Rectal smooth muscle tissue (tissue), 1 donor: ENCODE data around the gene SMARCD1.

ENCODE experiments used
- H3K27ac ChIP-seq: one replicate; pipeline ENCODE4 v1.7.0; 2013; ENCODE audit warnings: low read depth, low read length, inconsistent platforms
- H3K27me3 ChIP-seq: one replicate; pipeline ENCODE4 v1.7.0; 2013; ENCODE audit warnings: low read length; ENCODE audit not compliant: control insufficient read depth, insufficient read depth
- H3K36me3 ChIP-seq: one replicate; pipeline ENCODE4 v1.7.0; 2013; ENCODE audit warnings: low read length; ENCODE audit not compliant: control insufficient read depth, insufficient read depth
- H3K4me1 ChIP-seq: one replicate; pipeline ENCODE4 v1.7.0; 2013; ENCODE audit warnings: low read length; ENCODE audit not compliant: control insufficient read depth, insufficient read depth
- H3K4me3 ChIP-seq: one replicate; pipeline ENCODE4 v1.7.0; 2013; ENCODE audit warnings: low read length
- H3K9ac ChIP-seq: one replicate; pipeline ENCODE4 v1.7.0; 2013; ENCODE audit warnings: low read length

Gene SMARCD1

DNA sequence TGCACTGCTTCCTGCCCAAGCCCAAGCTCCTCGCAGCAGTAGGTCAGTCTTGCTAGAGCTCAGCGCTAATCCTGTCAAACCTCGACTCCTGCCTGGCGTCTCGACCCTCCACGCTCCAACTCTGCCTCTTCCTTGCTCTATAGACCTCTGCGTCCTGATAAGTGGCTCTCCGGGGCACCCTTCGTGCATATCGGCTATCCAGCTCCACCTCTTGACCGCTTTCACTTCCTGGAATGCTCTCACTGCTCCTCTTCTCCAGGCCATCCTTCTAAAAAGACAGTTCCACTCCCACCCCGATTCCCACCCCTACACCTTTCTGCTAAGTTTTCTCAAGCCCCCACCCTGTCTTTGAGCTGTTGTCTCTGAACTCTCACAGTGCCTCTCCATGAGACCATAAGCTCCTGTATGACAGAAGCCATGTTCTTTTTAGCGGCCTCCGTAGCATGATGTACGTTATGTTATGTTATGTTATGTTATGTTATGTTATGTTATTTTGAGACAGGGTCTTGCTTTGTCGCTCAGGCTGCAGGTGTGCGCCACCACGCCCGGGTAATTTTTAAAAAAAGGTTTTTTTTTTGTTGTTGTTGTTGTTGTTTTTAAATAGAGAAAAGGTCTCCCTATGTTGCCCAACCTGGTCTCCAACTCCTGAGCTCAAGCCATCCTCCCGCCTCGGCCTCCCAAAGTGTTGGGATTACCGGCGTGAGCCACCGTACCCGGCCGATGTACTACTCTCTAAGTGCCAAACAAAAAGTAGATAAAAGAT lies 27.5 kb downstream of the SMARCD1 start:
- Histone ChIP-seq H3K4me1 (peaks cover 8% of the 10 kb centered on the region), H3K36me3 (peaks cover 2% of the 10 kb centered on the region), H3K27ac (peak overlapping the region; percentile 95), H3K9ac (peak overlapping the region; percentile 89), H3K27me3 (no peaks in the 10 kb centered on the region), H3K4me3 (peak overlapping the region; percentile 94)

DNA sequence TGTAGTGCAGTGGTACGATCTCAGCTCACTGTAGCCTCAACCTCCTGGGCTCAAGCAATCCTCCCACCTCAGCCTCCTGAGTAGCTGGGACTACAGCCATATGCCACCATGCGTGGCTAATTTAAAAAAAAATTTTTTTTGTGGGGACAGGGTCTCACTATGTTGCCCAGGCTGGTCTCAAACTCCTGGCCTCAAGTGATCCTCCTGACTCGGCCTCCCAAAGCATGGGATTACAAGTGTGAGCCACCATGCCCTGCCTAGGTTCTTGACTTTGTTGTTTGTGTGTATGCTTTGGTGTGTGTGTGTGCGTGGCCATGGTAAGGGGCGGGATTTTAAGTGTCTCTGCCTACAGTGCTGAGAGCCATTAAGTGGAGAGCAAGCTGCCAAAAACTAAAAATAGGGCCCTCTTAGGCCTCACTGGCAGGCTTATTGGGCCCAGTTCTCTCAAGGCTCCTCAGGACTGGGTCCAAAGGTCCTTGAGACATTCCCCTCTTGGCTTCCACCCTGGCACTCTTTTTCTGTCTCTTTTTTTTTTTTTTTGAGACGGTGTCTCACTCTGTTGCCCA lies 32.0 kb downstream of the SMARCD1 start:
- peak overlapping the region; percentile 27 for H3K4me3 ChIP-seq
- H3K4me1 ChIP-seq, result peaks cover 8% of the 10 kb centered on the region
- H3K9ac ChIP-seq, result no peak overlapping the region
- H3K36me3 ChIP-seq, result peaks cover 17% of the 10 kb centered on the region
- no peaks in the 10 kb centered on the region for H3K27me3 ChIP-seq
- H3K27ac ChIP-seq, result peak overlapping the region; percentile 8

DNA sequence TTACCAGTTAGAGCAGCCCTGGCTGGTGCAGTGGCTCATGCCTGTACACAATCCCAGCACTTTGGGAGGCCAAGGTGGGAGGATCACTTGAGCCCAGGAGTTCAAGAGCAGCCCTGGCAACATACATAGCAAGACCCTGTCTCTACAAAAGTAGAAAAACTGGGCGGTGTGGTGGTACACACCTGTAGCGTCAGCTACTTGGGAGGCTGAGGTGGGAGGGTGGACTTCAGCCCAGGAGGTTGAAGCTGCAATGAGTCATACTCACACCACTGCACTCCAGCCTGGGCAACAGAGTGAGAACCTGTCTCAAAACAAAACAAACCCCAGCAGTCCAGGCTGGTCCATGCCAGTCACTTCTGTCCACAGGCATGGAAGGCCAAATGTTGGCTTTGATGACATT lies 34.2 kb downstream of the SMARCD1 start:
- no peak overlapping the region for H3K9ac ChIP-seq
- no peak overlapping the region for H3K27ac ChIP-seq
- peaks cover 5% of the 10 kb centered on the region for H3K4me1 ChIP-seq
- peaks cover 21% of the 10 kb centered on the region for H3K36me3 ChIP-seq
- H3K27me3 ChIP-seq, result no peaks in the 10 kb centered on the region
- no peak overlapping the region for H3K4me3 ChIP-seq

DNA sequence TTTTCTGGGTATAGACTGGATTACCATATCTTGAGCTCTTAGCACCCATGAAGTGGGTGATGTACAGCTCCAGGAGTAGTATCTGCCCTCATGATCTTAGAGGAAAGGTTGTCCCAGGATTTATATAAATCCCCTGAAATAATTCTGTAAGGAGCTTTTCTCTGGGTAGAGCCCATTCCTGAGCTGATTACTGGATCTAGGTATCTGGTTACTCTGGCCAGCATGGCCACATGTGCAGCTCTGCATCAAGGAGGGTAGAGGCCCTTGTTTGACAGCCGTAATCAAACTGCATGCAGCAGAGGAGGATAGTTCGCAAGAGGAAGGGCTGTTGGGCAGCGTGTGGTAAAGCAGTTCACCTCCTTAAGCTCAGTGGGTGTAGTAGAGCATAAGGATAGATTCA lies 35.4 kb downstream of the SMARCD1 start:
- Histone ChIP-seq H3K4me3 (no peak overlapping the region), H3K36me3 (peaks cover 21% of the 10 kb centered on the region), H3K27me3 (no peaks in the 10 kb centered on the region), H3K27ac (no peak overlapping the region), H3K9ac (no peak overlapping the region), H3K4me1 (peaks cover 5% of the 10 kb centered on the region)

DNA sequence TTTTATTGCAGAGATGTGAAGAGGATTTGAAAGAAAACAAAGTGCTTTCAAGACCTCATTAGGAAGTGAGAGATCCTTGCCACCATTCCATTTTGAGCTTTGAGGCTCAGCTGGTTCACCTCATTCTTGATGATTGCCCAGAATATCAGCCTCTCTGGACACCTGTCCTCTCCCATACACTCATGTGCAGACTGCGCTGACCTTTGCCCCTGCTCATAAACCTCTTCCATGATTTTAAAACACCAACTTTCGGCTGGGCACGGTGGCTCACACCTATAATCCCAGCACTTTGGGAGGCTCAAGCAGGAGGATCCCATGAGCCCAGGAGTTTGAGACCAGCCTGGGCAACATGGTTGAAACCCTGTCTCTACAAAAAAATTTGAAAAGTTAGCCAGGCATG lies 35.8 kb downstream of the SMARCD1 start:
- Histone ChIP-seq H3K4me3 (no peak overlapping the region), H3K36me3 (peaks cover 21% of the 10 kb centered on the region), H3K4me1 (peaks cover 5% of the 10 kb centered on the region), H3K9ac (no peak overlapping the region), H3K27me3 (no peaks in the 10 kb centered on the region), H3K27ac (no peak overlapping the region)

DNA sequence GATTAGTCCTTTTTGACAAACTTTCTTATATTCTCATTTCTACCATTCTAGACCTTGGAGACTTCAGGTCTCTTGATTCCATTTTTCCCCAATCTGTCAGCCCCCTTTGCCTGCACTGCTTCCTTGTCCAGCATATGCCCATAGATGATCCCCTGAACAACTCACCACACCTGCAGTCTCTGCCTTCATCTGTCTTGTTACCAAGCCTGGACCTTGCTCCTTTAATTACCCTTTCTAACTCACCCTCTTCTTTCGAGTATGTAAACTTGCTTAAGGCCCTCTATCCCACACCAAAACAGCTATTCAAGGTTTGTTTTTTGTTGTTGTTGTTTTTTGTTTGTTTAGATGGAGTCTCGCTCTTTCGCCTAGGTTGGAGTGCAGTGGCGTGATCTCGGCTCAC lies 36.5 kb downstream of the SMARCD1 start:
- Histone ChIP-seq H3K4me1 (peaks cover 4% of the 10 kb centered on the region), H3K27ac (no peak overlapping the region), H3K9ac (no peak overlapping the region), H3K4me3 (no peak overlapping the region), H3K36me3 (peaks cover 21% of the 10 kb centered on the region), H3K27me3 (no peaks in the 10 kb centered on the region)

DNA sequence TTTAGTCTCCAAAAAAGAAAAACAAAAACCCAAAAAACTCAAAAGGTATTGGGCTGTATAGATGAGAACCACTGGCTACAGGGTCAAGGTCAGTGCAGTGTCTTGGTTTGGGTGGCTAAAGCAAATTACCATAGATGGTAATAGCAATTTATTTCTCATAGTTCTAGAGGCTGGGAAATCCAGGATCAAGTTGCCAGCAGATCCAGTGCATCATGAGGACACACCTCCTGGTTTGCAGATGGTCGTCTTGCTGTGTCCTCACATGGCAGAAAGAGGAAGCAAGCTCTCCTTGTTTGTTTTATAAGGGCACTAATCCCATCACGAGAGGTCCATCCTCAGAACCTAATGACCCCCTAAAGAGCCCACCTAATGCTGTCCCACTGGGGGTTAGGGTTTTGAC lies 38.1 kb downstream of the SMARCD1 start:
- H3K36me3 ChIP-seq, result peaks cover 19% of the 10 kb centered on the region
- H3K27me3 ChIP-seq, result no peaks in the 10 kb centered on the region
- no peak overlapping the region for H3K27ac ChIP-seq
- no peak overlapping the region for H3K4me3 ChIP-seq
- H3K4me1 ChIP-seq, result no peaks in the 10 kb centered on the region
- H3K9ac ChIP-seq, result no peak overlapping the region

DNA sequence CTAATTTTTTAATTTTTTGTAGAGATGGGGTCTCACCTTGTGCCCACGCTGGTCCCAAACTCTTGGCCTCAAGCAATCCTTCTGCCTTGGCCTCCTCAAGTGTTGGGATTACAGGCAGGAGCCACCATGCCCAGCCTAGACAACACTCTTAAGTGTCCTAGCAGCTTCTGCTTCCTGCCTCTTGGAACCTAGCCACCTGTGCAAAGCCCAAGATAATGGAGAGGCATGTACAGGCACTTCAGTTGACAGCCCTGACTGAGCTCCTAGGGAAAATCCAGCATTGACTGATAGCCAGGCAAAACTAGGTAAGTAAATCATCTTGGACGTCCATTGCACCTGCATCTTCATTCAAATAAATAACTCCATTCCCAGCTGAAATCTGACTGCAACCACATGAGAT lies 42.4 kb downstream of the SMARCD1 start:
- Histone ChIP-seq H3K9ac (no peak overlapping the region), H3K27ac (no peak overlapping the region), H3K4me3 (no peak overlapping the region), H3K36me3 (peaks cover 22% of the 10 kb centered on the region), H3K4me1 (no peaks in the 10 kb centered on the region), H3K27me3 (no peaks in the 10 kb centered on the region)

DNA sequence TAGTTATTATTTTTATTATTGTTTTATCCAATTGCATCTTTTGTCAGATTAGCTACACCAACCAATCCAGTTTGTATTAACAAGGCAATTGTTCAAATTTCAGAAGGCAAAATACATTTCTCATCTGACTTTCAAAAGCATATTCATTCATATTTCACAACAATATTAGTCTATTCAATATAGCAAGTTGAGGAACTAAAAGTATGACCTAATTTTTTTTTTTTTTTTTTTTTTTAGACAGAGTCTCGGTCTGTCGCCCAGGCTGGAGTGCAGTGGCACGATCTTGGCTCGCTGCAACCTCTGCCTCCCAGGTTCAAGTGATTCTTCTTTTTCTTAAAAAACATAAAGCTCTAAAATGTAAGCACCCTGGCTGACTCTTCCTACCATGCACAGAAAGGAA lies 44.1 kb downstream of the SMARCD1 start:
- Histone ChIP-seq H3K27me3 (no peaks in the 10 kb centered on the region), H3K4me3 (no peak overlapping the region), H3K9ac (no peak overlapping the region), H3K27ac (no peak overlapping the region), H3K4me1 (no peaks in the 10 kb centered on the region), H3K36me3 (peaks cover 18% of the 10 kb centered on the region)

DNA sequence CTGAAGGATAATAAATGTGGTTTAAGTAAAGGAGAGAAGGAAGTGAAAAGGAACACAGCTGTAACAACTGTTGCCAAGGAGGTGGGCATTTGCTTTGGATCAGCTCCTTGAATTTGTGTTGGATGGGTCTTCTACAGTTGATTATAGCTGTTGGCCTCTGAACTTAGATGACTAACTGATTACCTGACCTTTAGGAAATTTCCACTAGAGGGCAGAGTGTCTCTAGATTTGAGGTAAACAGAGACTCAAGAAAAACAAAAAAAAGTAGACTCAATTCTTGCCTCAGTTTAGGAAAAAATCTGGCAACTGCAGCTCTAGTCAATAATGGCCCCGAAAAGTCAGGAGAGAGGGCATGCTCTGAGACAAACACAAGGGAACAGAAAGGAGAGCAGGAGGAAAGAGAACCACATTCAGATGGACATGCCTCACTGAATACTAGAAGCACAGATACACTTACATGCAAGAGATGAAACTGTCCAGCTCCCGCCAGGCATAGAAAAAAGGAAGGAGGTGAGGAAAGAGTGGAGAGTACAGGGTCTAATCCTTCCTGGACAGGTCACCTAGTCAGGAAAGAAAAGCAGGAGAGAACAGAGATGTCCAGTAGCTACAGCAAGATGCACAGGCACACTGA lies 47.5 kb downstream of the SMARCD1 start:
- H3K36me3 ChIP-seq, result peaks cover 18% of the 10 kb centered on the region
- no peak overlapping the region for H3K27ac ChIP-seq
- no peaks in the 10 kb centered on the region for H3K27me3 ChIP-seq
- H3K4me1 ChIP-seq, result peaks cover 7% of the 10 kb centered on the region
- no peak overlapping the region for H3K9ac ChIP-seq
- H3K4me3 ChIP-seq, result no peak overlapping the region

DNA sequence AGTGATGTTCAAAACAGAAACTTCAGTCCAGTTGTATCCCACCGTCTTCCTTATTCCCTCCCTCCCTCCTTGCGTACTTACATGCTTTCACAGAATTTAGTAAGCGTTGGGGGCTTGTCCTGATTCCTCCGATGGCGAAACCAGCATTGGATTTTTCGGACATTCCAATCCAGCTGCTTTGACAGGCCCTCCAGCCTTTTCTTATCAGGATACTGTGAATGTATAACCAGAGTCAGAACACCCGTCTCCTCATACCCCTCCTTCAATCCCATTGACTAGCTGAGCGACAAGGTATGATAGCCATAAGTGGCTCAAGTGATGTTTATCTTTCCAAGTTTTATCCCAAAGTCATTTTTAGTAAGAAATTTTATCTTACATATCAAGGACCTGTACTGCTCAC lies 57.9 kb downstream of the SMARCD1 start:
- Histone ChIP-seq H3K27ac (no peak overlapping the region), H3K36me3 (no peaks in the 10 kb centered on the region)

DNA sequence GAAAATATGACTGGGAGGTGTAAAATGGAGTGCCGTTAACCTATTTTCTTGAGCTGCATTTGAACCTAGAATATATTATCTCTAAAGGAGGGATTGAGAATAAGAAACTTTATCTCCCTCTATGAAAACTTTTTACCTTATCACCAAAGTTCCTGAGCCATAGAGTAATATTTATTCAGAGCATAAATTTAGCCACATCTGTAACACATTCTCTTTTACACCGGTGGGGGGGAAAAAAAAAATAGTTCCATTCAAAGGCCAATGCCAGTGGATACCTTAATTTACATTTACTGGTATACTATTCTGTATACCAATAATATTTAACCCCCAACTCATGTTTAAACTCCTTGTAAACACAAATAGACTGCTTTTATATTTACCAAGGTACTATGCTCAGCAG lies 60.3 kb downstream of the SMARCD1 start:
- Histone ChIP-seq H3K27me3 (no peaks in the 10 kb centered on the region), H3K36me3 (no peaks in the 10 kb centered on the region), H3K4me3 (no peak overlapping the region), H3K27ac (no peak overlapping the region), H3K9ac (no peak overlapping the region), H3K4me1 (no peaks in the 10 kb centered on the region)

More for the DNA sequence above, 57.9 kb downstream of the SMARCD1 start:
- H3K27me3 ChIP-seq, result no peaks in the 10 kb centered on the region
- no peak overlapping the region for H3K9ac ChIP-seq
- H3K4me1 ChIP-seq, result no peaks in the 10 kb centered on the region
- H3K4me3 ChIP-seq, result no peak overlapping the region

DNA sequence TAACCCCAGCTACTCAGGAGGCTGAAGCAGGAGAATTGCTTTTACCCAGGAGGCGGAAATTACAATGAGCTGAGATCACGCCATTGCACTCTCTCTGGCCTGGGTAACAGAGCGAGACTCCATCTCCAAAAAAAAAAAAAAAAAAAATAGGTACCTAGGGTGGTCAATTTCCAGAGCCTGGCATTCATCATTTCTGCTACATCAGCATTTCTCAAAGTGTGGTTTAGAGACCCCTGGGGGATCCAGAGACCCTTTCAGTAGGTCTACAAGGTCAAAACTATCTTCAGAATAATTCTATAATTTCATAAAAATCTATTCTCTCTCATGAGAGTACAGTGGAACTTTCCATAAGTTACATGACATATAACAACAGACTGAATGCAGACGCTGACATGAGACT lies 62.1 kb downstream of the SMARCD1 start:
- H3K4me3 ChIP-seq, result no peak overlapping the region
- H3K27ac ChIP-seq, result no peak overlapping the region
- H3K9ac ChIP-seq, result no peak overlapping the region
- no peaks in the 10 kb centered on the region for H3K4me1 ChIP-seq
- H3K36me3 ChIP-seq, result no peaks in the 10 kb centered on the region
- H3K27me3 ChIP-seq, result no peaks in the 10 kb centered on the region
